Skin epidermis (tissue), 12 donors: ENCODE measurements around the gene PTCH2.
"Not testable (repeated sequence)": the region's sequence is repeated elsewhere in the genome, so short reads cannot be mapped to it uniquely, and the experiment has no call there.

ENCODE experiments used
- H3K27ac ChIP-seq, 21 experiments: fragments of 200-600 bp; sonication (generic) in 11 of 21; one replicate each; pipeline ENCODE4 v1.5.0; 2020; ENCODE audit warnings: mild to moderate bottlenecking in 3 of 21, inconsistent platforms in 2 of 21, moderate library complexity in 2 of 21
- H3K4me3 ChIP-seq, 7 experiments: fragments of 200-600 bp; sonication (generic) in 2 of 7; one replicate each; pipeline ENCODE4 v1.5.0; 2020; ENCODE audit warnings: inconsistent platforms in 2 of 7, mild to moderate bottlenecking in 2 of 7, moderate library complexity in 1 of 7

PTCH2 gene

DNA sequence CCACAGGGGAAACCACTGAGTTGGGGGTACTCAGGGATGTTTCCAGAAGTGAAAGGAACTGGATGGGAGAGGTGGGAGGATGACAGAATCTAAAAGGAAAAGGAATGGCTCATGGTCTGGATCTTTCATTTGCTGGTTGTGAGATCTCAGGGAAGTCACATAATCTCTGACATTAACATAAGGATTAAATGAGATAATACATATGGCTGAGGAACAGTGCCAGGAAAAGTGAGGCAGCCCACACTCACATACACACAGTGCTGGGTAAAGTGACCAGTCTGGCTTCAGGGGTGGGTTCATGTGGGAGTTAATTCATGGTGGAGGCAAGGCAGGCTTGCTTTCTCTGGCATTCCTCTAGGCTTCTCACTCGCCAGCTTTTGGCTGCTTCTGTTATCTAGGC is 3.9 kb upstream of the PTCH2 start:
- H3K4me3 ChIP-seq: no peak overlapping the region
- H3K27ac ChIP-seq: peak overlapping the region in 1 of 21 experiments; percentile 4

DNA sequence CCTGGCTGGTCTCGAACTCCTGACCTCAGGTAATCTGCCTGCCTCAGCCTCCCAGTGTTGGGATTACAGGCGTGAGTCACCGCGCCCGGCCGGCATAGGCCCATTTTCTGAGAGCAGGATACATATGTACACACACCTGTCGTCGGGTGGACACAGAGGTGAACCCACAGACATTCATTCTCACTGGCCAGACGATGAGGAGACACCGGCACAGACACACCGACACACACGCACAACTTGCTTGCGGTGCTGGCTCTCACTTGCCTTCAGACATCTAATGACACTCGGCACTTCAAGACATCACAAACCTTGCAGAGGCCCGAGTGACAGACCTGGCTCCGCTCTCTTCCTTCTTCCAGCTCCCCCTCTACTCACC is 579 bp downstream of the PTCH2 start:
- peak overlapping the region; percentile 20 to 50 (median 41) for H3K4me3 ChIP-seq
- H3K27ac ChIP-seq: peak overlapping the region in 15 of 21 experiments; percentile 8 to 88 (median 65)

DNA sequence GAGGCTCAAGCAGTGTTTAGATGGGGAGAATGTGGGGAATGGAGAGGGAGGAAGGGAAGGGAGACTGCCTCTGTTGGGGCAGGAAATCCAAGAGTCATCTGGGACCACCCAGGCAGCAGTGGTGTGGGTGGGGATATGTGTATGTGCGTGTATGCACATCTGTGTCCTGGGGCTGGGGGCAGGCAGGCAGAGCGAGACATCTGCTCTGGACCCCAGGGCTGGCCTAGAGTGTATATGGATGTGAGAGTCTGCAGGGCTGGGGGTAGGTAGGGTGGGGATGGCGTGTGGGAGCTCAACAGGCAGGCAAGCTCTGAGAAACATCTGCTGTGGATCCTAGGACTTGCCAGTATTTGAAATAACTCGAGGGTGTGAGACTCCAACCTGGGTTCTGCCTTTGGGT is 3.5 kb downstream of the PTCH2 start:
- H3K27ac ChIP-seq: peak overlapping the region in 2 of 21 experiments; percentile 82 to 88
- H3K4me3 ChIP-seq: peak overlapping the region in 1 of 7 experiments; percentile 50

DNA sequence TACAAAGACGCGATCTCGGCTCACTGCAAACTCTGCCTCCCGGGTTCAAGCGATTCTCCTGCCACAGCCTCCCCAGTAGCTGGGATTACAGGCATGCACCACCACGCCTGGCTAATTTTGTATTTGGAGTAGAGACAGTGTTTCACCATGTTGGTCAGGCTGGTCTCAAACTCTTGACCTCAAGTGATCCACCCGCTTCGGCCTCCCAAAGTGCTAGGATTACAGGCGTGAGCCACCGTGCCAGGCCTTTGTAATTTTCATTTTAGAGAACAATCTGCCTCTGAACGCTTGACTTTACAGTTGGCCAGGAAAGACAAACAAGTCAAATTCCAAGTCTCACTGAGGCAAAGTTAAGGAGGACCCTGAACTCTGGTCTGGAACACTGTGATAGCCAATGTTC is 4.8 kb downstream of the PTCH2 start:
- Histone ChIP-seq H3K4me3 (peak overlapping the region in 1 of 7 experiments; percentile 50), H3K27ac (peak overlapping the region in 2 of 21 experiments; percentile 47 to 88)

DNA sequence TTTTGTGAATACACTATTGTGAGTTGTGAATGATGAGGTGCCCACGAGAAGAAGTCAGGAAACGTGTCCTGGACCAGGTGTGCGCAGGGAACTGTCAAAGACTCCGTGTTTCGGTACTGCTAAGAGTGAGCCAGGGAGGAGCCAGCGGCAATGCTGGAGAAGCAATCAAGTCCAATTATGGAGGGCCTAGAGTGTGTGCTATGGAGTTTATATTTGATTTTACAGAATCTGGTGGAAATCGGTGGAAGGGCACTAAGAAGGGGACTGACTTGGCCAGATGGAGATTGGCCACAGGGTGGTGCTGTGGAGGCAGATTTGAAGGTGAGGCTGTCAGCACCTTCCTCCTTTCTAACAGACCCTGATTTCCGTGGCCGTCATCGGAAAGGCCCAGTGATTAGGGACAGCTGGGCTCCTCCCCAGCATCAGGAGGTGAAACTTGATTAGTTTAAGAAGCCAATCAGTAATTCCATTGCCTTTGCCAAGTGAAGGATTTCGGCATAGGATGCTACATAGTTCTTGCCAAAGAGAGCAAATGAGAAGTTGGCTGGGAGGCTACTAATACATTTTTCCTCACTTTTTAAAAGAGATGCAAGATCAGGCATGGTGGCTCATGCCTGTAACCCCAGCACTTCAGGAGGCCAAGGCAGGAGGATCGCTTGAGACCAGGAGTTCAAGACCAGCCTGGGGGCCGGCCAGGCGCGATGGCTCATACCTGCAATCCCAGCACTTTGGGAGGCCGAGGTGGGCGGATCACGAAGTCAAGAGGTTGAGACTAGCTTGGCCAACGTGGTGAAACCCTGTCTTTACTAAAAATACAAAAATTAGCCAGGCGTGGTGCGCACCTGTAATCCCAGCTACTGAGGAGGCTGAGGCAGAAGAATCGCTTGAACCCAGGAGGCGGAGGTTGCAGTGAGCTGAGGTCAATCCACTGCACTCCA is 7.0 kb downstream of the PTCH2 start:
- Histone ChIP-seq H3K27ac (peak overlapping the region in 2 of 21 experiments; percentile 26 to 57), H3K4me3 (no peak overlapping the region)

DNA sequence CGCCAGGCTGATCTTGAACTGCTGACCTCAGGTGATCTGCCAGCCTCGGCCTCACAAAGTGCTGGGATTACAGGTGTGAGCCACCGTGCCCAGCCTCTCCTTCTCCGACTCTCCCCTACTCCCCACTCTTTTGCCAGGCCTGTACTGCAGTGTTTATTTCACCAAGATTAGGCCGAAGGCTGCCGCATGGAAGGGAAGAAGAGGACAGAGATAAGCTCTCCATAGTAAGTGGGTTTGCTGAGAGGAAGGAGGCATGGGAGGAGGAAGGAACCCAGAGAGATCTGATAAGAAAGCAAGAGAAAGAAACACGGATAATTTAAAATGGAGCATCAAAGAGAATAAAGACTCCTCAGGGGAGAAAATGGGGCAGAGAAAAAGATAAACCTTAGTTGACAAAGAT is 8.7 kb downstream of the PTCH2 start:
- H3K27ac ChIP-seq: peak overlapping the region in 1 of 21 experiments; percentile 49
- no peak overlapping the region for H3K4me3 ChIP-seq

DNA sequence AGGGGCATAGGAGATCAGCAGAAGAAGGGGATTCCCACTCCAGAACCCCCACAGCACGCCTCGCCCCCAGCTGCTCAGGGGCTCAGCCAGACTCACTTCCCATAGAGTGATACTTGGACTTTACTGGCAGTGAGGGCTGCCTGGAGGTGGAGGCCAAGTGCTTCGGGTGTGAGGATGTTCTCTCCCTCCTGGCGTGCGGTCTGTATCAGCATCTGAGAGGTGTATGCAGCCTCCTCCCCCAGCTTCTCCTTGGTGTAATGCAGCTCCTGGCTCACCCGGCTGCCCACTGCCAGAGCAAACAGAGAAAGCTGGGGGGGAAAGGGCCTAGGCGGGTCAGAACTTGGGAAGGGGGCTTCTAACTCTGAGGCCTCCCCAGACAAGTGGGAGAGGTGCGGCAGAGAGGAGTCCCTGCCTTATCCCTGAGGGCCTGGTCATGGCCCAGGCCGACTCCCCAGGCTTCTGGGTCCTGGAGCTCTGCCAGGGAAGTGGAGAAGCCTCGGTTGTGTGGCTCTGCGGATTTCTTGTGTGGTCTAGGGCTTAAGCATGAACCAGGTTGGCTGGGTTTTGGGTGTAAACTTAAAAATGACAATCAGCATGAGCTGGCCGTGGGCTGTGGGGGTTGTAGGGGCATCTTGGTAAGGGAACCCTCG is 10.9 kb downstream of the PTCH2 start:
- Histone ChIP-seq H3K4me3 (no peak overlapping the region), H3K27ac (peak overlapping the region in 1 of 21 experiments; percentile 60)

DNA sequence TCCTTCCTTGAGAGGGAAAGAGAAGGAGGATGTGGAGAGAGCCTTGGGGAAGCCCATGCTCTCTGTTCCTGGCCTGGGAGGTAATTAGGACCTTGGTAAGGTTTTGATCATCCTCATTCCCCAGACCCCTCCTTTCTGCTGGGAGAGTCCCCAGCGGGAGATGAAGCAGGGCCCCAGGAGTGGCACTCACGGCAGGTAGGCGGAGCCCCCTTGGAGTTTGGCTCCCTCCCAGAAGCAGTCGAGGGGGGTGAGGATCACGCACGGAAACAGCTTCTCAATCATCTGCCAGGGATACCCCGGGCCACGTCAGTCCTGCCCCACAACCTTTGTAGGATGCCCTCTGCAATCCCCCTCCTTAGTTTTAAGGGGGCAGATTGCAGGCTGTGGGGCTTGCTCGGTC is 11.5 kb downstream of the PTCH2 start:
- peak overlapping the region in 1 of 21 experiments; percentile 60 for H3K27ac ChIP-seq
- H3K4me3 ChIP-seq: no peak overlapping the region

DNA sequence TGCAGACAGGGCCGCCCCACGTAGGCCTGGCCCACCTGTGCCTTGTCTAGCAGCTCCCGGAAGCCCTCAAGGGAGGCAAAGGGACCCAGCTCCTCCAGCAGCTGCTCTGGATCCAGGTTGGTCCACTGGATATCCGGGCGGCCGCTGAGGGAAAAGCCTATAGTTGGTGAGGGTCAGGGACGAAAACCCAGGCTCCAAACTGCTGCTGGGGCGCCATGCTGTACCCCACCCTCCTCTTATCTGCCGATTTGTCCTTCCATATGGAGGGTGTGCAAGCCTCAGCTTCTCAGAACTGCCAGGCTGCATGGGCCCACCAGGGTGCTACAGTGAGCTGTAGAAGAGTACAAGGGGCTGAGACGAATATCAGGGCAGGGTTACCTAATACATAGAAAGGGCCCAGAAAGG is 12.2 kb downstream of the PTCH2 start:
- Histone ChIP-seq H3K4me3 (no peak overlapping the region), H3K27ac (peak overlapping the region in 1 of 21 experiments; percentile 50)

DNA sequence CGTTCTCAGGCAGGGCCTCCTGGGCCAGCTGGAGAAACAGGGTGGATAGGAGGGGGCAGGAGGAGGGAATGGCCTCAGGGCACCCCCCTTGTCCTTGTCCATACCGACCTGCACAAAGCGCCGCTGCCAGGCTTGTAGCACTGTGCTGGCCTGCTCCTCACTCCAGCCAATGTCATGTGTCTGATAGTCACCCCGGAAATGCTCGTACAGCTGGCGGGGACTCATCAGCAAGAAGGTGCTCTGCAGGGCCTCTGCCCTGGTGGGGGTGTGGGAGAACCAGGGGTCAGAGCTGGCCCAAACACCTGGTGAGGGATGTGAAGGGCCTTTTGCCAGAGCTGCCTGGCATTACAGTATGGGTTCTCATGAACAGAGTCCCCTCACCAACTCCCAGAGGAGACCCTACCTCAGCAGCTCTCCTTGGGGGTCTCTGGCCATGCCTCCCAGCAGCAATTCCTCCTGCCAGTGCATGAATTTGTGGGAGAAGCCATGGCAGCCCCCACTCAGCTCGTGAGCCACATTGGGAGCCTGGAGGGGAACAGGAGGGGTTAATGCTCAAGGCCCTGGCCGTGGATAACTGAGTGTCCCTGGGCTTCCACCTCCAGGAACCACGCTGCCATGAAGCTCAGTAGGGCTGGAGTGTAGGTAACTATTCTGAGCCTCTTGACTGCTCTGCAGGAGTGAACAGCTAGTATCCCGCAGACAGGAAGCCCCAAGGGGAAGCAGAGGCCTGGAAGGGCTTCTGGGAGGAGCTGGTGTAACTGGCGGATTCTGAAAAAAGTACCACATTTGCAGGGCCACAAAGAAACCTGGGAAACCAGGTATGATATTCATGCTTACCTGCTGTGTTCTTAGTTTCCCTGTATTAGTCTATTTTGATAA is 13.3 kb downstream of the PTCH2 start:
- no peak overlapping the region for H3K27ac ChIP-seq

DNA sequence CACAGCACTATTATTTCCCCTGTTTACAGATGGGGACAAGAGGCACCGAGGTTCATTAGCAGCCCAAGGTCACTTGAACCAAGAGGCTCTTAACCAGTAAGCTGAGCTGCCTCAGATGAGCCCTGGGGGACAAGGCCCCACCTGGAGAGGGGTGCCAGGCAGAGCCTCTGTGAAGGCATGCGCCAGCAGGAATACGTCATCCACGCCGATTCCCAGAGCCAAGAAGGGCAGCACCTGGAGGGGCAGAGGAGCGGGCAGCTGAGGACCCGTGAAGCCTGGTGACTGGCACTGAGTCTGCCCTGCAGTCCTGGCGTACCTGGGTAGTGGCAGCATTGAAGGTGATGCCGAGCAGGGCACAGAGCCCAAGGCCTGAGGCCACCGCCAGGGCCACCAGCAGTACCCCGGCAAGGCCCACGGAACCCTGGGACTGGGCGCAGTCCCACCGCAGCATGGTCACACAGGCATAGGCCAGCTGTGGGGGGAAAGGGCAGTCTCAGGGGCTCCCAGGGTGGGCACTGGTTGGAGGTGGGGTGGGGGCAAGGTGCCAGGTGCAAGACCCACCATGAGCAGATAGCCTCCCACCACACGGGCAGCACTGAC is 14.1 kb downstream of the PTCH2 start:
- Histone ChIP-seq H3K27ac (peak overlapping the region in 1 of 21 experiments; percentile 44), H3K4me3 (no peak overlapping the region)

More for the DNA sequence above, 13.3 kb downstream of the PTCH2 start:
- no peak overlapping the region for H3K4me3 ChIP-seq

DNA sequence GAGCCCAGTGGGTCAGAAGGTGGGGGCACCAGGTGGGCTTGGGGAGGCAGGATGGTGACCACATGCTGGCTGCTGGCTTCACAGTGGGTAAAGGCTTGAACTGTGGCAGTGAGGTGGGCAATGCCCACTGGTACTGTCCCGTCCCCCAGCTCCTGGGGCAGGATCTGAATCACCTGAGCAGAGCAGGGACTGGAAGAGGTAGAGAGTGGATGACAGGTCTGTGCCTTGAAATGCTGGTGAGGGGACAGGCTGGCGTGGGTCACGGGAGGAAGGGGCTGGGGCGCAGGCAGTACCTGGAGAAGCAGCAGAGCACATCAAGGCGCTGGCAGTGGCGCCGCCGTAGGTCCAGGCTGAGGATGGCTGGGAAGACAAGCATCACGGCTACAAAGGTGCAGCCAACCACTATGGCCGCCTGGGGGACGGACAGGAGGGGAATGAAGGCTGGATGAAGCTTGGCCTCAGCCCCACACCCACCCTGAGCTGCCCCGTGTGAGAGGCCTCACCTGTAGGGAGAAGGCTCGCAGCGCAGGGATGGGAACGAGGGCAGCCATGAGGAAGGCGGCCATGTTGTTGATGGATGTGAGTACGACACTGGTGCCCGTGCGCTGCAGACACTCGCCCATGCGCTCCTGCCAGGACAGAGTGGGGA is 14.9 kb downstream of the PTCH2 start:
- Histone ChIP-seq H3K4me3 (no peak overlapping the region), H3K27ac (no peak overlapping the region)

DNA sequence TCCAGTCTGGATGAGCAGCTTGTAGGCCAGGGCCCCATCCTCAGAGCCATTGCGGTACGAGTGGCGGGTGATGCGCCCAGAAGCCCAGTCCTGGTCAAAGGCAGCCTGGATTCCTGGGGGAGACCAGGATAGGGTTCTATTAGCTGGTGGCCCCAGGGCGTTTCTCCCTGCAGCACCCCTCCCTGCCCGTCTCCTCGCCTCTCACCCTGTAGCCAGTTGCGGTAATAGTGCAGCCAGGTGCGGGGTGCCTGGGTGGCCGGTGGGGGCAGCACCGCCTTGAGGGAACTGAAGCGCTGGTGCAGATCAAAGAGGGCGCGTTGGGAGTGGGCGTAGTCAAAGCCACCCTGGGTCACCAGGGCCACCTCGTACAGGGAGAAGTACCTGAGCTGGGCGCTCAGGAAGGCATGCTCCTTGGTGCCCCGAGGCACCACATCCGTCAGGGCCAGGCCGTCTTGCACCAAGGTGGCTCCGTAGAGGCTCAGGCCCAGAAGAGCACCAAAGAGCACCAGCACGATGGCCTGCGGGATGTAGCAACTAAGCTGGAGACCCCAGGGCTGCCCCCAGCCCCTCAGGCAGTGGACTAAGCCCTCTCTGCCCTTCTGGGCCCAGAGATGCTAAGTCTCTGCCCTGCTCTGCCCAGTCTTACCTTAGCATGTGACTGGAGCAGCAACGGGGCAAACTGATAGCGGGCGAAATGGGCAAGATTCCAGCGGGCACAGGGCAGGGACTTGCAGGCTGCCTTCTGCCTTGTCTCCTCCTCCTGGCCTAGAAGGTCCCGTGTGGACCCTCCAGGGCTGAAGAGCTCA is 15.7 kb downstream of the PTCH2 start:
- no peak overlapping the region for H3K4me3 ChIP-seq
- H3K27ac ChIP-seq: peak overlapping the region in 3 of 21 experiments; percentile 48 to 57 (median 54)

DNA sequence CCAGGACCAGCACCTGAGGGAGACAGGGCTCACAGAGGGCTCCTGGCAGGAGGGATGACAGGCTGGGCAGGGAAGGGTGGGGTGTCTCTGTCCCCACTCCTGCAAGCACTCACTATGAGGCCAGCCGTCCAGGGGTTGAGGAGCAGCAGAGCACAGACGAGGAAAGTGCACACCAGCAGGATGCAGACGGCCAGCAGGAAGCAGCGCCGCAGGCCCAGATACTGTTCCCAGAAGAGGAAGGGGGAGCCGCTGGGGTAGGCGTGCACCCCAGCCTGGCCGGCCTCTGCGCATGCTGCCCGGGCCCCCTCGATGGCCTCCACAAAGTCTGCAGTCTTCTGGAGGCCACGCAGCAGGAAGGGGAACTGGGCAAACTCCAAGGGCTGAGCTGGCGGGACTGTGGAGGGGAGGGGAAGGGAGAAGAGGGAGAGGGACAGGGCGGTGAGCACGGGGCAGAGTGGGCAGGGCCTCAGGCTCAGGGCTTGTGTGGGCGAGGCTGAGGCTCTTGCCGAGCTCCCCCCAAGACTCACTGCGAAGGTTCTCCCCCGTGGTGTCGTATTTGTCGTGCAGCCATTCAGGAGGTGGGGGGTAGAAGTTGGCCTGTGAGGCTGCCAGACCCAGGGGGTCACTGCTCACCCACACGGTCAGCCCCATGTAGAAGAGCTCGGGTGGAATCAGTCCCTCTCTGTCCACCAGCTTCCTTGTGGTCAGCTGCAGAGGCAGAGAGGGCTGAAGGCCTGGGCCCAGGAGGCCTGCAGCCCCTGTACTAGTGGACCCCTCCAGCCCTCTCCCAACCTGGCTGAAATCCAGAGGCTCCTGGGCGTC is 16.5 kb downstream of the PTCH2 start:
- Histone ChIP-seq H3K4me3 (no peak overlapping the region), H3K27ac (peak overlapping the region in 9 of 21 experiments; percentile 16 to 57 (median 28))

DNA sequence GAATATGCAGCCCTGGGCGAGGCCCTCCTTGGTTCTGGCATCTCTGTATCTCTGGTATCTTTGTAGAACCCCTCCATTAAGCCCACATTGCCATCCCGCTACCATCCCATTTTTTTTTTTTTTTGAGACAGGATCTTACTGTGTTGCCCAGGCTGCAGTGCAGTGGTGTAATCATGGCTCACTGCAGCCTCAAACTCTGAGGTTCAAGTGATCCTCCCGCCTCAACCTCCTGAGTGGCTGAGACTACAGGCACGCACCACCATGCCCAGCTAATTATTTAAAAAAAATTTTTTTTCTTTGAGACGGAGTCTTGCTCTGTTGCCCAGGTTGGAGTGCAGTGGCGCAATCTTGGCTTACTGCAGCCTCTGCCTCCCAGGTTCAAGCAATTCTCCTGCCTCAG is 18.7 kb downstream of the PTCH2 start:
- H3K27ac ChIP-seq, H3K4me3 ChIP-seq: not testable (repeated sequence)

DNA sequence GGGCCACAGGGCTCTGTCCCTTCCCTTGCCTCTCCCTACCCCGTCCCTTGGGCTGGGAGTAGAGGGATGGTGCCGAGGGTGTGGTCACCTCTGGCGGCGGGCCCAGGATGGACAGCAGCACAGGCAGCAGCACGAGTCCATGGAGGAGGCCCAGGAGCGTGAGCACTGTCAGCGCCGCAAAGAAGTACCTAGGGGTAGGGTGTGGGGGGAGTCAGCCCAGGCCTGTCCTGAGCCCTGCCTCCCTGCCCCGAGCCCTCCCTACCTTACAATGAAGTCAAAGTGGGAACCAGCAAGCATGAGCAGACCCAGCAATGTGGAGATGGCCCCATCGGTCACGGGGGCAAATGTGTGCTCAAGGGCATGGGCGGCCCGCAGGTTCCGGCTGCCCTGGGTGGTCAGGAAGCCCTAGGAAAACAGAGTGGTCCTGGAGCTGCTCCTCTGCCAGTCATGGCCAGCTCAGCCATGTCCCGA is 20.0 kb downstream of the PTCH2 start:
- H3K4me3 ChIP-seq: no peak overlapping the region
- no peak overlapping the region for H3K27ac ChIP-seq

DNA sequence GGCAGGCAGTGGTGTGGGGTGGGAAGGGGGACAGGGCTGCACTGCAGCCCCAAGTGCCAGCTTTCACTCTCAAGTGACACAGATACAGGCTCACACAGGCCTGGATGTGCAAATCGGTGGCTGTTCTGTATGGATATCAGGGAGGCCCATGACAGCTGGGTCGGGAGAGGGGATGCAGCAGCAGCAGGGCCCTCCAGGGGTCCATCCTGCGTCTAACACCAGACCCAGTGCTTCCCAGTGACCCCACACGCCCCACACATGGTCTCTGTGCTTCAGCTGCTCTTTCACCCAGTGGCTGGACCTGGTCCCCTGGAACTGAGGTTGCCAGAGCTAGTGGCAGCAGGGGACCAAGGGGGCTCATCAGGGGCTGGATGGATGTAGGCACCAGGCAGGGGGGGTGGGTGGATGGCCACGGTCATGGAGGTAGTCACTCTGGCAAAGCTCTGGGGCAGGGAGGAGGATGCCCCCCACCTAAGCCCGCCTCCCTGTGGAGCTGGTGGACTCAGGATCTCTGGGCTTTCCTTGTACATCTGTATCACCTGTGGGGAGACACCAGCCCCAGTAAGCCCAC is 20.8 kb downstream of the PTCH2 start:
- H3K4me3 ChIP-seq: no peak overlapping the region
- no peak overlapping the region for H3K27ac ChIP-seq
